AG04449 (cell line): ENCODE data around the gene ANAPC10.

Experiments
- CTCF ChIA-PET: fragments of 350-600 bp; formaldehyde crosslinking; extraction: SDS; loops from one replicate; lab custom pipeline; 2021; ENCODE audit warnings: antibody characterized with exemption; lab: Yijun Ruan, JAX
- POLR2A ChIA-PET: fragments of 400-600, 350-600 bp; formaldehyde crosslinking; extraction: SDS; loops from one replicate; lab custom pipeline; 2020; ENCODE audit warnings: antibody characterized with exemption, inconsistent platforms; lab: Yijun Ruan, JAX
- DNase-seq: peaks from one replicate; pipeline ENCODE4 v3.0.0-alpha.2; 2010; ENCODE audit warnings: low read depth, low spot score
- H3K4me3 ChIP-seq: 2 replicates; pipeline ENCODE4 v1.5.1; 2011; ENCODE audit warnings: low read depth, mild to moderate bottlenecking, control low read depth, low read length
- CTCF ChIP-seq: IDR thresholded peaks from one replicate; pipeline ENCODE4 v1.5.1; 2011; ENCODE audit warnings: mild to moderate bottlenecking, moderate library complexity, low read length, control low read depth, inconsistent platforms; ENCODE audit not compliant: insufficient read depth; ENCODE audit errors: missing control alignments

The ANAPC10 gene

GRCh38 chr4:145081756-145082155 lies 16.2 kb downstream of the ANAPC10 start:
- CTCF ChIA-PET, result interaction anchor here (1.0 to 2.6 kb wide), 3 partner anchors 9 to 20 kb away, joined by 3 to 6 read pairs (median 4); partner anchors contain the start of genes ABCE1 and ANAPC10

GRCh38 chr4:145076469-145076855 lies 21.5 kb downstream of the ANAPC10 start:
- no peak for TF ChIP-seq CTCF
- CTCF ChIA-PET, result interaction anchor here (0.6 to 1.1 kb wide), 5 partner anchors 10 to 524 kb away, joined by 3 to 4 read pairs (median 3); no protein-coding TSS in a partner anchor
- no peak overlapping the region for H3K4me3 ChIP-seq

More at GRCh38 chr4:145081756-145082155, 16.2 kb downstream of the ANAPC10 start:
- POLR2A ChIA-PET, result no interaction called here
- H3K4me3 ChIP-seq, result no peak overlapping the region
- TF ChIP-seq CTCF, result no peak
- DNase-seq, result no peak

GRCh38 chr4:145075742-145076468 lies 22.1 kb downstream of the ANAPC10 start:
- no peak for DNase-seq
- TF ChIP-seq CTCF, result no peak
- POLR2A ChIA-PET, result no interaction called here
- CTCF ChIA-PET, result interaction anchor here (0.6 to 1.1 kb wide), 4 partner anchors 9 to 523 kb away, joined by 3 read pairs; no protein-coding TSS in a partner anchor
- H3K4me3 ChIP-seq, result no peak overlapping the region

More at GRCh38 chr4:145076469-145076855, 21.5 kb downstream of the ANAPC10 start:
- POLR2A ChIA-PET, result no interaction called here
- DNase-seq, result no peak

GRCh38 chr4:145071560-145071959 lies 26.4 kb downstream of the ANAPC10 start:
- CTCF ChIA-PET, result interaction anchor here (1.4 kb wide), 1 partner anchor 10 kb away, joined by 13 read pairs; no protein-coding TSS in a partner anchor
- TF ChIP-seq CTCF, result no peak
- H3K4me3 ChIP-seq, result no peak overlapping the region
- POLR2A ChIA-PET, result no interaction called here
- DNase-seq, result no peak

- ChIA-PET POLR2A (no interaction called here), CTCF (interaction anchor here (1.0 to 1.5 kb wide), 2 partner anchors 8 to 306 kb away, joined by 3 to 11 read pairs; no protein-coding TSS in a partner anchor)
- no peak overlapping the region for H3K4me3 ChIP-seq
- TF ChIP-seq CTCF, result no peak
- no peak for DNase-seq
These were observed 28.6 kb downstream of the ANAPC10 start for GRCh38 chr4:145069361-145069760.

- ChIA-PET POLR2A (no interaction called here), CTCF (interaction anchor here (0.9 to 1.0 kb wide), 2 partner anchors 10 to 25 kb away, joined by 3 read pairs; no protein-coding TSS in a partner anchor)
- DNase-seq, result no peak
- no peak overlapping the region for H3K4me3 ChIP-seq
- TF ChIP-seq CTCF, result no peak
These were observed 31.9 kb downstream of the ANAPC10 start for GRCh38 chr4:145066063-145066501.
